Measurements from ENCODE around the gene OPCML.

- TF ChIP-seq EZH2 (IDR thresholded peaks at IDR 0.05; ENCODE audit: borderline replicate concordance, low read depth, low read length, poor library complexity, severe bottlenecking) (no peak), CTCF (conservative IDR thresholded peaks at IDR 0.05; ENCODE audit: low read depth, low read length) (no peak)
These were observed 673.0 kb downstream of the OPCML start for GRCh38 chr11:132859306-132859705.

Data from A673 (cell line).